Thyroid gland (tissue), 4 donors: ENCODE results near the gene FOXD2.

Experiments
- CTCF ChIP-seq, 6 experiments: fragments of 200-600 bp in 3 of 6; fragments of 450-650 bp in 3 of 6; sonication (generic) in 3 of 6; IDR thresholded peaks; one replicate each; pipeline ENCODE4 v1.5.1; 2016 to 2019; ENCODE audit warnings: antibody characterized with exemption in 6 of 6, mild to moderate bottlenecking in 2 of 6, inconsistent platforms in 1 of 6, moderate library complexity in 1 of 6
- POLR2A ChIP-seq, 2 donors: fragments of 450-650 bp; IDR thresholded peaks; one replicate each; pipeline ENCODE4 v1.6.1; 2017; ENCODE audit warnings: antibody characterized with exemption in 2 of 2, mild to moderate bottlenecking in 2 of 2, moderate library complexity in 1 of 2

GRCh38 chr1:47441450-47442106 lies 3.7 kb downstream of the FOXD2 start:
- no peak for TF ChIP-seq CTCF (IDR thresholded peaks at IDR 0.05)
- TF ChIP-seq POLR2A (IDR thresholded peaks at IDR 0.05): no peak
